ENCODE measurements around the gene RMDN3. TPM values are rescaled to one million over a fixed set of nuclear protein-coding genes. Genes with fewer than 3 reads are reported as not detected.

Gene RMDN3
- total and polyA plus RNA-seq, 9 of the 15 experiments (the other 6 are each of a cell fraction or from before 2014, with no cell fraction given), result 8.1 to 38.2 (median 25.9) TPM

DNA sequence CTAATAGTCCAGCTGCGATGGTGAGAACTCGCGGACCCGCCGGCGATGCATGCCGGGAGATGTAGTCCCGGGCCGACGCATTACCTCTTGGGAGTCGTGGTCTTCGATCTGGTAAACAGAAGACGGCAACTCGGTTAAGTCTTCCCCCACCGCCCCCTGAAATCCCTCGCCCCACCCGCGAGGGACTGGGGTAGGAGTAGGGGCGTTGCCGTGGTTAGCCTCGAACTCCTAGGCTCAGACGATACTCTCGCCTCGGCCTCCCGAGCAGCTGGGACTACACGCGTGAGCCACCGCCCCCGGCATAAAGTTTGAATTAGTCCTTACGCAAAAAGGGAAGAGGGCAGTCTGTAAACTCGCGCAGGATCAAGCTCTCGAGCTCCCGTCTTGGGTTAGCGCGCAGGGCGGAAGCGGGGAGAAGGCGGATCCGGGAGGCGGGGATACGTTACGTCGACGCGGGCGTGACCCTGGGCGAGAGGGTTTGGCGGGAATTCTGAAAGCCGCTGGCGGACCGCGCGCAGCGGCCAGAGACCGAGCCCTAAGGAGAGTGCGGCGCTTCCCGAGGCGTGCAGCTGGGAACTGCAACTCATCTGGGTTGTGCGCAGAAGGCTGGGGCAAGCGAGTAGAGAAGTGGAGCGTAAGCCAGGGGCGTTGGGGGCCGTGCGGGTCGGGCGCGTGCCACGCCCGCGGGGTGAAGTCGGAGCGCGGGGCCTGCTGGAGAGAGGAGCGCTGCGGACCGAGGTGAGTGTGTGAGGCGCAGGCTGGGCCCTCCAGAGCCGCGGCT is 60.2 kb downstream of the RMDN3 start, which contains the start of gene RAD51 (continued):
- TF ChIP-seq STAT5B (CRISPR knock-in tag; IDR thresholded peaks at IDR 0.05), result no peak
- no peak for TF ChIP-seq BRCA1 (IDR thresholded peaks at IDR 0.05)
- TF ChIP-seq BRCA1 (CRISPR knock-in tag; IDR thresholded peaks at IDR 0.05), result no peak
- TF ChIP-seq KLF6 (CRISPR knock-in tag; IDR thresholded peaks at IDR 0.05; ENCODE audit: borderline replicate concordance), result no peak; the same call in 1 of the 2 replicates
- no peak for TF ChIP-seq ZNF717 (CRISPR knock-in tag; IDR thresholded peaks at IDR 0.05)
- no peak for TF ChIP-seq PYGO2 (tag; IDR thresholded peaks at IDR 0.05)
- TF ChIP-seq SNIP1 (IDR thresholded peaks at IDR 0.05; ENCODE audit: low read depth), result no peak
- TF ChIP-seq MTF1 (CRISPR knock-in tag; IDR thresholded peaks at IDR 0.05; ENCODE audit: borderline replicate concordance), result no peak
- TF ChIP-seq ZNF76 (CRISPR knock-in tag; IDR thresholded peaks at IDR 0.05; ENCODE audit: borderline replicate concordance), result no peak
- TF ChIP-seq, protein P1, sequence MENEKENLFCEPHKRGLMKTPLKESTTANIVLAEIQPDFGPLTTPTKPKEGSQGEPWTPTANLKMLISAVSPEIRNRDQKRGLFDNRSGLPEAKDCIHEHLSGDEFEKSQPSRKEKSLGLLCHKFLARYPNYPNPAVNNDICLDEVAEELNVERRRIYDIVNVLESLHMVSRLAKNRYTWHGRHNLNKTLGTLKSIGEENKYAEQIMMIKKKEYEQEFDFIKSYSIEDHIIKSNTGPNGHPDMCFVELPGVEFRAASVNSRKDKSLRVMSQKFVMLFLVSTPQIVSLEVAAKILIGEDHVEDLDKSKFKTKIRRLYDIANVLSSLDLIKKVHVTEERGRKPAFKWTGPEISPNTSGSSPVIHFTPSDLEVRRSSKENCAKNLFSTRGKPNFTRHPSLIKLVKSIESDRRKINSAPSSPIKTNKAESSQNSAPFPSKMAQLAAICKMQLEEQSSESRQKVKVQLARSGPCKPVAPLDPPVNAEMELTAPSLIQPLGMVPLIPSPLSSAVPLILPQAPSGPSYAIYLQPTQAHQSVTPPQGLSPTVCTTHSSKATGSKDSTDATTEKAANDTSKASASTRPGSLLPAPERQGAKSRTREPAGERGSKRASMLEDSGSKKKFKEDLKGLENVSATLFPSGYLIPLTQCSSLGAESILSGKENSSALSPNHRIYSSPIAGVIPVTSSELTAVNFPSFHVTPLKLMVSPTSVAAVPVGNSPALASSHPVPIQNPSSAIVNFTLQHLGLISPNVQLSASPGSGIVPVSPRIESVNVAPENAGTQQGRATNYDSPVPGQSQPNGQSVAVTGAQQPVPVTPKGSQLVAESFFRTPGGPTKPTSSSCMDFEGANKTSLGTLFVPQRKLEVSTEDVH (IDR thresholded peaks at IDR 0.05; ENCODE audit: low read depth, partially characterized antibody), result peak; percentile 100
- no peak for TF ChIP-seq ZBED1 (IDR thresholded peaks at IDR 0.05)
- TF ChIP-seq ZNF785 (CRISPR knock-in tag; IDR thresholded peaks at IDR 0.05), result no peak
- TF ChIP-seq ELF1 (tag; IDR thresholded peaks at IDR 0.05), result peak; percentile 90
- peak; percentile 61 for TF ChIP-seq BCOR (IDR thresholded peaks at IDR 0.05)
- TF ChIP-seq, protein P2, sequence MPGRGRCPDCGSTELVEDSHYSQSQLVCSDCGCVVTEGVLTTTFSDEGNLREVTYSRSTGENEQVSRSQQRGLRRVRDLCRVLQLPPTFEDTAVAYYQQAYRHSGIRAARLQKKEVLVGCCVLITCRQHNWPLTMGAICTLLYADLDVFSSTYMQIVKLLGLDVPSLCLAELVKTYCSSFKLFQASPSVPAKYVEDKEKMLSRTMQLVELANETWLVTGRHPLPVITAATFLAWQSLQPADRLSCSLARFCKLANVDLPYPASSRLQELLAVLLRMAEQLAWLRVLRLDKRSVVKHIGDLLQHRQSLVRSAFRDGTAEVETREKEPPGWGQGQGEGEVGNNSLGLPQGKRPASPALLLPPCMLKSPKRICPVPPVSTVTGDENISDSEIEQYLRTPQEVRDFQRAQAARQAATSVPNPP (IDR thresholded peaks at IDR 0.05; ENCODE audit: borderline replicate concordance, insufficient read depth, insufficient read length), result no peak
- TF ChIP-seq NUFIP1 (IDR thresholded peaks at IDR 0.05; ENCODE audit: partially characterized antibody), result no peak
- TF ChIP-seq, protein P3, sequence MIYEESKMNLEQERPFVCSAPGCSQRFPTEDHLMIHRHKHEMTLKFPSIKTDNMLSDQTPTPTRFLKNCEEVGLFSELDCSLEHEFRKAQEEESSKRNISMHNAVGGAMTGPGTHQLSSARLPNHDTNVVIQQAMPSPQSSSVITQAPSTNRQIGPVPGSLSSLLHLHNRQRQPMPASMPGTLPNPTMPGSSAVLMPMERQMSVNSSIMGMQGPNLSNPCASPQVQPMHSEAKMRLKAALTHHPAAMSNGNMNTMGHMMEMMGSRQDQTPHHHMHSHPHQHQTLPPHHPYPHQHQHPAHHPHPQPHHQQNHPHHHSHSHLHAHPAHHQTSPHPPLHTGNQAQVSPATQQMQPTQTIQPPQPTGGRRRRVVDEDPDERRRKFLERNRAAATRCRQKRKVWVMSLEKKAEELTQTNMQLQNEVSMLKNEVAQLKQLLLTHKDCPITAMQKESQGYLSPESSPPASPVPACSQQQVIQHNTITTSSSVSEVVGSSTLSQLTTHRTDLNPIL (CRISPR knock-in tag; IDR thresholded peaks at IDR 0.05), result no peak
- TF ChIP-seq, protein P4, sequence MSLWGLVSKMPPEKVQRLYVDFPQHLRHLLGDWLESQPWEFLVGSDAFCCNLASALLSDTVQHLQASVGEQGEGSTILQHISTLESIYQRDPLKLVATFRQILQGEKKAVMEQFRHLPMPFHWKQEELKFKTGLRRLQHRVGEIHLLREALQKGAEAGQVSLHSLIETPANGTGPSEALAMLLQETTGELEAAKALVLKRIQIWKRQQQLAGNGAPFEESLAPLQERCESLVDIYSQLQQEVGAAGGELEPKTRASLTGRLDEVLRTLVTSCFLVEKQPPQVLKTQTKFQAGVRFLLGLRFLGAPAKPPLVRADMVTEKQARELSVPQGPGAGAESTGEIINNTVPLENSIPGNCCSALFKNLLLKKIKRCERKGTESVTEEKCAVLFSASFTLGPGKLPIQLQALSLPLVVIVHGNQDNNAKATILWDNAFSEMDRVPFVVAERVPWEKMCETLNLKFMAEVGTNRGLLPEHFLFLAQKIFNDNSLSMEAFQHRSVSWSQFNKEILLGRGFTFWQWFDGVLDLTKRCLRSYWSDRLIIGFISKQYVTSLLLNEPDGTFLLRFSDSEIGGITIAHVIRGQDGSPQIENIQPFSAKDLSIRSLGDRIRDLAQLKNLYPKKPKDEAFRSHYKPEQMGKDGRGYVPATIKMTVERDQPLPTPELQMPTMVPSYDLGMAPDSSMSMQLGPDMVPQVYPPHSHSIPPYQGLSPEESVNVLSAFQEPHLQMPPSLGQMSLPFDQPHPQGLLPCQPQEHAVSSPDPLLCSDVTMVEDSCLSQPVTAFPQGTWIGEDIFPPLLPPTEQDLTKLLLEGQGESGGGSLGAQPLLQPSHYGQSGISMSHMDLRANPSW (CRISPR knock-in tag; IDR thresholded peaks at IDR 0.05), result peak; percentile 69; the same call in 1 of the 2 replicates
- TF ChIP-seq, protein P5, sequence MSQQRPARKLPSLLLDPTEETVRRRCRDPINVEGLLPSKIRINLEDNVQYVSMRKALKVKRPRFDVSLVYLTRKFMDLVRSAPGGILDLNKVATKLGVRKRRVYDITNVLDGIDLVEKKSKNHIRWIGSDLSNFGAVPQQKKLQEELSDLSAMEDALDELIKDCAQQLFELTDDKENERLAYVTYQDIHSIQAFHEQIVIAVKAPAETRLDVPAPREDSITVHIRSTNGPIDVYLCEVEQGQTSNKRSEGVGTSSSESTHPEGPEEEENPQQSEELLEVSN (IDR thresholded peaks at IDR 0.05; ENCODE audit: borderline replicate concordance in 1 of 2, extremely low read depth in 1 of 2, insufficient read depth in 1 of 2, insufficient read length in 1 of 2, low read depth in 1 of 2, low read length in 1 of 2, poor library complexity in 1 of 2, severe bottlenecking in 1 of 2), result peak; percentile 91 to 95

Measured in K562 (cell line).